NCI-H446 (cell line): ENCODE results near the gene ODF2.
"Not testable (repeated sequence)": the region's sequence is repeated elsewhere in the genome, so short reads cannot be mapped to it uniquely, and the experiment has no call there.

ENCODE experiments used
- DNase-seq, 2 experiments: peaks; one replicate each; lab custom pipeline; 2025; lab: John Stamatoyannopoulos, UW

ODF2 gene

DNA sequence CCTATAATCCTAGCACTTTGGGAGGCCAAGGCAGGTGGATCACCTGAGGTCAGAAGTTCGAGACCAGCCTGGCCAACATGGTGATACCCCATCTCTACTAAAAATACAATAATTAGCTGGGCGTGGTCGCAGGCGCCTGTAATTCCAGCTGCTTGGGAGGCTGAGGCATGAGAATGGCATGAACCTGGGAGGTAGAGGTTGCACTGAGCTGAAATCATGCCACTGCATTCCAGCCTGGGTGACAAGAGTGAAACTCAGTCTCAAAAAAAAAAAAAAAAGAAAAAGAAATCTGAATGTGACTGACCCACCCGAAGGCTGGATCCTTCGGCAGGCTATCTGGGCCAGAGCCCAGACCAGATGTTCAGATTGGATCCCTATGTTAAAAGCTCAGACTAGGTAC lies 32.5 kb upstream of the ODF2 start:
- DNase-seq, result not testable (repeated sequence)

DNA sequence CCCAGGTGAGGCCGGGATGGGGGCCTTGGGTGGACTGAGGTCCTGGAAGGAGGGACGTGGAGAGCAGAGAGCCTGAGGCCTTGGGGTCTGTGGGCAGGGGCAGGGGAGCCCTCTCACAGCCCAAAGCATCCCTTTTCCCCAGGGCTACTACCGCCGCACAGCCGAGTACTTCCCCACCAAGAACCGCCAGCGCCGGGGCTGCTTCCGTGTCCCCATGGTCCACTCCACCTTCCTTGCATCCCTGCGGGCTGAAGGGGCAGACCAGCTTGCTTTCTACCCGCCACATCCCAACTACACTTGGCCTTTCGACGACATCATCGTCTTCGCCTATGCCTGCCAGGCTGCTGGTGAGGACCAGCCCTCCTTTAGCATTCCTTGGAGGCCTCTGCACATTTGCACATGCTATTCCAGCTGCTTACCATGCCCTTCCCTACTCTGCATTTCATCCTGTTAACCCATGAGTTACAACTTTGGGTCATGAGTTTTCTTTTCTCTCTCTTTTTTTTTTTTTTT lies 31.5 kb upstream of the ODF2 start:
- no peak for DNase-seq

DNA sequence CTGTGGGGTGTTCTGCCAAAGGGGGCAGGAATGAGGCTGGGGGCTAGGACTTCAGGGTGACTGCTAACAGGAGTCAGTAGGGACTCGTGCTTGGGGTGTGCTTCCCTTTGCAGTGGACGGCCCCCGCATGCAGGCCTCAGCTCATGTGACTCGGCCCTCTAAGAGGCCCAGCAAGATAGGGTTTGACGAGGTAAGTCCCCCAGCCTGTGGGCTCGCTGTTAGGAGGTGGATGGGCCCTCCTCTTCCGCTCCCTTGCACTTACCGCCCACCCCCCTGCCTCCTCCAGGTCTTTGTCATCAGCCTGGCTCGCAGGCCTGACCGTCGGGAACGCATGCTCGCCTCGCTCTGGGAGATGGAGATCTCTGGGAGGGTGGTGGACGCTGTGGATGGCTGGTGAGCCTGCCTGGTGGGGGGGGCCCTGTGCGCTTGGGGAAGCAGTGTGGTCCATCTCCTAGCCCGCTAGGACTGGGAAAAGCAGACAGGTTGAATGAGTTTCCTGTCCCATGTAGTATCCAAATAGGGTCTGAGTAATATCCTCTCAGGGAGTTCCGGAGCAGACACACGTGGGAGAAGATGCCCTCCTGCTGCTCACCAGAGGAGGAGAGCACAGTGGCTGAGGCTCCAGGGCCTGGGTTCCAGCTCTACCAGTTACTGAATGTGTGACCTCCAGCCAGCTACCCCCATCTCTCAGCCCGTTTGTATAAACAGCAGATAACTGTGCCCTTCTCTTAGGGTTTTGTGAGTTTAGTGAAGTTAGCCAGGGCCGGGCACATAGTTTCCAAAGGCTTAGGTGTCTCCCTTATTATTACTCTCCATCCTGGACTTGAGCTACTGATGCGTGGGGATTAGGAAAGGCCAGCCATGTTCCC lies 26.9 kb upstream of the ODF2 start:
- DNase-seq, result no peak

DNA sequence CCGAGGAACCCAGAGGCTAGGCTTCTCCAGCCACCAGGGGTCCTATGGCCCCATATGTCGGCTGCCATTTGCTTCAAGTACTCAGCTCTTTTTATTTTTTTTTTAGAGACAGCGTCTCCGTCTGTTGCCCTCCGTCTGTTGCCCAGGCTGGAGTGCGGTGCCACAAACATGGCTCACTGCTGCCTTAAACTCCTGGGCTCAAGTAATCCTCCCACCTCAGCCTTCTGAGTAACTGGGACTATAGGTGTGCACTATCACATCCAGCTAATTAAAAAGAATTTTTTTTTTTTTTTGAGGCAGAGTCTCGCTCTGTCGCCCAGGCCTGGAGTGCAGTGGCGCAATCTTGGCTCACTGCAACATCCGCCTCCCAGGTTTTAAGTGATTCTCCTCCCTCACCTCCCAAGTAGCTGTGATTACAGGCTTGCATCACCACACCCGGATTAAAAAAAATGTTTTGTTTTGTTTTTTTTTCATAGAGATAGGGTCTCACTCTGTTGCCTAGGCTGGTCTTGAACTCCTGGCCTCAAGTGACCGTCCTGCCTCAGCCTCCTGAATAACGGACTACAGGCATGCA lies 26.2 kb upstream of the ODF2 start:
- DNase-seq, result peak in 1 of 2 experiments; percentile 23

DNA sequence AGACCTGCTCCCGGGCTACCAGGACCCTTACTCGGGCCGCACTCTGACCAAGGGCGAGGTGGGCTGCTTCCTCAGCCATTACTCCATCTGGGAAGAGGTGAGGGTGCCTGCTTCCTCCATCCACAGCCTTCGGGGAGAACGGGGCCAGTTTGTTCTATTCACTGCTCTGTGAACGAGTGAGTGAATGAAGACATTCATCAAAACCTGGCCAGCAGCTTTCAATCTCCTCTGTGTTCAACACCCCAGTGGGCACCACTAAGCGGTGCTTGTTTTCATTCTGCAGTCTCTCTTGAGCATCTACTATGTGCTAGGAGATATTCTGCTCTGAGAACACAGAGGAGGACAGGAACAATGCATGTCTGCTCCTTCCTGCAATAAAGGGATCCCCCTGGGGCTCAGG lies 24.6 kb upstream of the ODF2 start:
- DNase-seq, result no peak

DNA sequence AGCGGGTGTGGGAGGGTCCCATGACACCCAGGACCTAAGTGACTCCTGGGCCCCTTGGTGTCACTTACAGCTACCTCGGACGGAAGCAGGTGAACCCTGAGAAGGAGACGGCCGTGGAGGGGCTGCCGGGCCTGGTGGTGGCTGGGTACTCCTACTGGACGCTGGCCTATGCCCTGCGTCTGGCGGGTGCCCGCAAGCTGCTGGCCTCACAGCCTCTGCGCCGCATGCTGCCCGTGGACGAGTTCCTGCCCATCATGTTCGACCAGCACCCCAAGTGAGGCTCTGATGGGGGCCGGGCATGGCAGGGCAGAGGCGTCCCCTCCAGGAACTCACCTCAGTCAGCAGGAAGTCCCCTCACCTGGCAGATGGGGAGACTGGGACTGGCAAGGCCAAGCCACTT lies 21.5 kb upstream of the ODF2 start:
- DNase-seq, result no peak

DNA sequence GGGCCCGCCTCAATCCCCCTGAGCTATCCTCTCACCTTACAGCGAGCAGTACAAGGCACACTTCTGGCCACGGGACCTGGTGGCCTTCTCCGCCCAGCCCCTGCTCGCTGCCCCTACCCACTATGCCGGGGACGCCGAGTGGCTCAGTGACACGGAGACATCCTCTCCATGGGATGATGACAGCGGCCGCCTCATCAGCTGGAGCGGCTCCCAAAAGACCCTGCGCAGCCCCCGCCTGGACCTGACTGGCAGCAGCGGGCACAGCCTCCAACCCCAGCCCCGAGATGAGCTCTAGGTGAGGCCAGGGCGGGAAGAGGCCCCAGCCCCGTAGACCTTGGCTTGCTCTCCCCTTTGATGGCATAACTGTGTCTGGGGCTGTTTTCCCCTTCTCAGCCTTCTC lies 20.2 kb upstream of the ODF2 start:
- no peak for DNase-seq

DNA sequence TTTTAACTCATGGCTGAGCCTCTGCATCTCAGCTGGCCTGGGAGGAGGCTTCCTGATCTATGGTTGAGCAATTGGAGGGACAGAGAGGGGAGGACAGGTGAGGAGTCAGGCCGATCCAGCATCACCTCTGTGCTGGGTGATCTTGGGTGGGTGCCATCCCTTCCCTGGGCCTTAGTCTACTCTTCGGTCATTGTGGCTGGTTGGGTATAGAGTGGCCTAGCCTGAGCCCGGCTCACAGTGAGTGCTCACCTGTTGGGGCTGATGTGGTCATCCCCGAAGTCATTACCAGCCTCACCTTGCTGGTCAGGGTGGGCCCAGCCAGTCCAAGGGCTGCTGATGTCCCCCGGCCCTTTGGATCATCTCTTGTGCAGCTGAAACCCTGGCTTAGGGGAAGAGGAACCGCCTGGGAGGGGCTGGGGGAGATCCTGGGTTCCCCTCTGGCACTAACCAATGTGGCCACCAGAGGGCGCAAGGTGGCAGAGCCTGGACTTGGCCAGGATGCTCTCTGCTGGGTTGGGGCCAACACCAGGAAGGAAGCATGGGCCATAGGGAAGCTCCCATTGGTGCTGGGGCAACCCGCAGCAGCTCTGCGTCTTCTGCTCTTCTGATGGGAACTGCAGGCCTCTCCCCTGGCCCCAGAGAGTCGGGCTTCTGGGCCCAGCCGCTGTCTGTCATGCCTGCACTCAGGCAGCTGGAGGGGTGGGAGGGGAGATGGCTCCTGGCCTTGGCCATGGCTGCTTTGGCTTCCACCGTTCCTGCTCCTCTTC lies 17.3 kb upstream of the ODF2 start:
- peak; percentile 45 to 86 for DNase-seq

DNA sequence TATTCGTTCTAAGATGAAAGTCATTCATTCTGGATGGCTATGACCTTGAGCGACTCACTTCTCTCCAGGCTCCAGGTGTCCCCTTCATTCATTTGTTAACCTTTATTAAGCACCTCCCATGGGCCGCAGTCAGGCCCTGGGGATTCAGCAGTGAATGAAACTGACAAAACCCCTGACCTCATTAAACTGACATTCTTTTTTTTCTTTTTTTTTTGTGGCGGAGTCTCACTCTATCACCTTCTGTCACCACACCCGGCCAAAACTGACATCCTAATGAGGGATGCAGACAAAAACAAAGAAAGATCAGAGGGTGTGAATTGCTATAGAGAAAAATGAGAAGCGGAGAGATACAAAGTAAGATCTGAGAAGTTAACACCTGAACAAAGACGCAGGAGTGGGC lies 16.5 kb upstream of the ODF2 start:
- no peak for DNase-seq

DNA sequence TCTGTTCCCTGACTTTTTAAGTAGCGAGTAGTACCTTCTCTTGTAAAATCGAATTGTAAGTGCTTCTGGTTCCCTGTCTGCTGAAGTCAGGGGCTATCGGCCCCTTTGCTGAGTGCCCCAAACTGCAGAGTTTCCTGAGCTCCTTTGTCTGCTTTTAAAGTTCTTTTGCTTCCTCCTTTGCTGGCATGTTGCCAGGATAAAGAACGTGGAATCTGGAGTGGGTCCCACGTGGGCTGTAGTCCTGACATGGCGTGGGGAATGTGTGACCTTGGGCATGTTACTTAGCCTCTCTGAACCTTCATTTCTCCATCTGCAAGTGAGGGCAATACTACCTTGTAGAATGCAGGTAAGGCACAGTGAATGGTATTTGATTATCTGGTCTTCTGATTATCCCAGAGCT lies 13.7 kb upstream of the ODF2 start:
- no peak for DNase-seq

DNA sequence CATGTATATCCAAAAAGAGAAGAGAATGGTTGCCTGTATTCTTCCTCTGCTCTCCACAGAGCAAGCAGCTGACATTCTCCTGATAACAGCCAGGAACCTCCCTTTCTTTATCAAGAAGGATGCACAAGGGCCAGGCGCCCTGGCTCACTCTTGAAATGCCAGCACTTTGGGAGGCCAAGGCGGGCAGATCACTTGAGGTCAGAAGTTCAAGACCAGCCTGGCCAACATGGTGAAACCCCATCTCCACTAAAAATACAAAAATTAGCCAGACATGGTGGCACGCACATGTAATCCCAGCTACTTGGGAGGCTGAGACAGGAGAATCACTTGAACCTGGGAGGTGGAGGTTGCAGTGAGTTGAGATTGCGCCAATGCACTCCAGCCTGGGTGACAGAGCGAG lies 9.3 kb upstream of the ODF2 start:
- not testable (repeated sequence) for DNase-seq

DNA sequence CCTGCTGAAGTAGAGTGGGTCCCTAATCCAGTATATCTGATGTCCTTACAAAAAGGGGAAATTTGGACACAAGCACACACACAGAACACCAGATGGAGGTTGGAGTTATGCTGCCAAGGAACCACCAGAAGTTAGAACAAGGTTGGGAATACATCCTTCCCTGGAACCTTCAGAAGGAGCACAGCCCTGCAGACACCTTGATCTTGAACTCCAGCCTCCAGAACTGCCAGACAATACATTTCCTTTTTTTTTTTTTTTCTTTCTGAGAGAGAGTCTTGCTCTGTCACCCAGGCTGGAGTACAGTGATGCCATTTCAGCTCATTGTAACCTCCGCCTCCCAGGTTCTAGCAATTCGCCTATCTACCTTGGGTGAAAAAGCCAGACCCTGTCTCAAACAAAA lies 7.1 kb upstream of the ODF2 start:
- no peak for DNase-seq

DNA sequence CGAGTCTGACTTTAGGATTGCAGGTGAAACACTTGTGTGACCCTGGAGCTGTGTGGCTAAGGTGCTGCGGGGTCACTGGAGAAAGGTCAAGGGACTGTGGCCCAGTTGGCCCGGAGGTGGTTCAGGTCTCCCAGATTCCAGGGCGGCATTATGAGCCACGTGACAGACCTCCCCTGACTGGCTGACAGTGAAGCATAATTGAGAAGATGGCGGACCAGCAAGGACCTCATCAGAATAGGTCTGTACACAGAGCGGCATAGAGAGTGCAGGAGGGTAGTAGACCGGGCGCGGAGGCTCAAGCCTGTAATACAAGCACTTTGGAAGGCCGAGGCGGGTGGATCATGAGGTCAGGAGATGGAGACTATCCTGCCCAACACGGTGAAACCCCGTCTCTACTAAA lies 815 bp upstream of the ODF2 start:
- no peak for DNase-seq

DNA sequence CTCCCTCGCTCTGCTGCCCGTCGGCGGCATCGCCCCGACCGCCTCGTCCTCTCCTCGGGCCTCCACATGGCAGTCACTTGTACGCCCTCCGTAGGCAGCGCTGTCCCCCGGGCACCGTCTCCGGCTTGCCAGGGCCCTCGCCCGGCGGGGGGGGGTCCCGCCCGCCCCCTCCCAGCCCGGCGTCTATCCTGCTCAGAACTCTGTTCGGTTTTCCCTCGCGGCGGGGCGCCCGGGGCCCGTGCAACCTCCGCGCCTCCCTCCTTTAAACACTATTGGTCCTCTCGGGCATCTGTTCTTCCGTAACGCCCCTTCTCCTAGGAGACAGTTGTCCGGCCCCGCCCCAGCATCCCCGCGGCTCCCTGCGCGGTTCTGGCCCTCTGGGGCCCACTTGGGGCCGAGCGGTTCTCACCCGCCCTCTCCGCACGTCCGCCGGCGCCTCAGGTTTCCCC lies 831 bp downstream of the ODF2 start:
- peak; percentile 5 to 49 for DNase-seq

DNA sequence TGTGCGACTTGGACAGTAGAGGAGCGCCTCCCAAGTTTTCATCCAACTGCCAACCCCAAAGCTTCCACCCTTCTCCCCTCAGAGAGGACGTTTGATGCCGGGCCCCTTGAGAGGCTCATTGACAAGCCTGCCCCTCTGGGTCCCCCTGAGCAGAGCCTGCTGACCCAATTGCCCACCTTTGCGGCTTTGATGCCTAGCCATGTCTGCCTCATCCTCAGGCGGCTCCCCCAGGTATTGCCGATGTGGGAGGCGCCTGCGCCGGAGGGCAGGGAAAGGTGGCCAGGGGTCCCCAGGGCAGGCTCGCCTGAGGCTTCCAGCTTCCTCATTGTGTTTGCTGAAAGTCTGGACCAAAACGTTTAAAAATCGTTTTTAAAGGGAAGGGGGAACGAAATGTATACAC lies 1.4 kb downstream of the ODF2 start:
- no peak for DNase-seq

DNA sequence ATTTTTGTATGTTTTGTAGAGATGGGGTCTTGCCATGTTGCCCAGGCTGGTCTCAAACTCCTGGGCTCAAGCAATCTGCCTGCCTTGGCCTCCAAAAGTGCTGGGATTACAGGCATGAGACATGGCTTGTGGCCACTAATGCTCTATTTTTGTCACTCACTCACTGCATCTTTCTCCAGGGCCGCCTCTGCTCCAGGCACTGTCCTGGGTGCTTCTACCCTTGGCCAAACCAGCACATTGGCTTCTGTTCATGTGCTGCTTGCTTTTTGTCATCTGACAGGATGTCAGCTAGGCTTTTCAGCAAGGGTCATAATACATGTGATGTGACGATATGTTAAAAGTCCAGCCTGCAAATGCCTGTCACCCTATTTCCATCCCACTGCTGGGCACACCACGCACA lies 3.2 kb downstream of the ODF2 start:
- no peak for DNase-seq

DNA sequence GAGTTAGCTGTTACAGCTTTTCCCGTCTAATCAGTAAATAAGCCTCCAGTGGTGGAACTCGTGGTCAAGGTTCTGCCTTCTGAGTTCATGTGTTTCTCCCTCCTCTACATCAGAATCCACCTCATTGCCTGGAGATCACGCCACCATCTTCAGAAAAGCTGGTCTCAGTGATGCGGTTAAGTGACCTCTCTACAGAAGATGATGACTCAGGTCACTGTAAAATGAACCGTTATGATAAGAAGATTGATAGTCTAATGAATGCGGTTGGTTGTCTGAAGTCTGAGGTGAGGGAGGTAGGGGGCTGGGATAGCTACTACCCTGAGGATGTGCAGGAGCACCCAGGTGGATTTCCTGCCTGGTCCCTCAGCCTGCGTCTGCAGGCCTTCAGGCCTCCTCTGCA lies 13.3 kb downstream of the ODF2 start:
- no peak for DNase-seq

DNA sequence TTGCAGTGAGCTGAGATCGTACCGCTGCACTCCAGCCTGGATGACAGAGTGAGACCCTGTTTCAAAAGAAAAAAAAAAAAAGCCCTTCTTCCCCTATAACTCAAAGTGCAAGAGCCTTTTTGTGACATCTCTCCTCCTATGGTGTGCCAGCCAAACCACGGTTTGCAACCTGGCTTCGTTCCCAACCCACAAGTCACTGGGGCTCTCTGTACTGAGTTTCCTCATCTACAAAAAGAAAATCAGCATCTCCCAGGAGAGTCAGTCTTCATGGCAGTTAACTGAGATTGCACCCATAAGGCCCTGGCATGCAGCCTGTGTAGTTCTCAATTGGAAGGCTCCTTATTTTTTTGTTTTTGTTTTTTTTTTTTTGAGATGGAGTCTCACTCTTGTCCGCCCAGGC lies 14.8 kb downstream of the ODF2 start:
- no peak for DNase-seq

DNA sequence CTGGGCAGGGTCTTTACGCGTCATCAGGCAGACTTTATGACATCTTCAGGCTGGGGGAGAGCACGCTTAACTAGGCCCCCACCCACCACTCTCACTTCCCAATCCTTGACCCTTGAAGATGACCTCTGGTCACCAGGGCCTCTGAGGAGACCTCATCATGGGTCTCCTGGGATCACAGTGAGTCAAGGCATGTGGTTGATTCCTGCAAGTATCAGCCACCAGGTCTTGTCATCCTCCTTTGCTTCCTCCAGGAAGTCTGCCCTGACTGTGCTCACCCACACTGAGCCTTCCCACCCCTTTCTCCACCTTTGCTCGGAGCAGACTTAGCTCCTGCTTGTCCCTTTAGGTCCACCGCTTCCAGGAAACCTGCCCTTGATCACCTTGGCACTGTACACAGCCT lies 17.3 kb downstream of the ODF2 start:
- DNase-seq, result no peak

DNA sequence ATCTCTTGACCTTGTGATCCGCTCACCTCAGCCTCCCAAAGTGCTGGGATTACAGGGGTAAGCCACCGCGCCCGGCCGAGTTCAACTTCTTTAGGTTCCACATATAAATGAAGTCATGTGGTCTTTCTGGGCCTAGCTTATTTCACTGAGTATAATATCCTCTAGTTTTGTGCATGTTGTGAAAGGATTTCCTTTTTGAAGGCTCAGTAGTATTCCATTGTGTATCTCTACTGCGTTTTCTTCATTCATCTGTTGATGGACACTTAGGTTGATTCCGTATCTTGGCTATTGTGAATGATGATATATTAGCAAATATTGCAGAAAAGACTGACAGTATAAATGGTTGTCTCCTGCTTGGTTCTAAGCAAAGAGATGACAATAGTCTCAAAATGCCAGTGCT lies 20.1 kb downstream of the ODF2 start:
- no peak for DNase-seq

DNA sequence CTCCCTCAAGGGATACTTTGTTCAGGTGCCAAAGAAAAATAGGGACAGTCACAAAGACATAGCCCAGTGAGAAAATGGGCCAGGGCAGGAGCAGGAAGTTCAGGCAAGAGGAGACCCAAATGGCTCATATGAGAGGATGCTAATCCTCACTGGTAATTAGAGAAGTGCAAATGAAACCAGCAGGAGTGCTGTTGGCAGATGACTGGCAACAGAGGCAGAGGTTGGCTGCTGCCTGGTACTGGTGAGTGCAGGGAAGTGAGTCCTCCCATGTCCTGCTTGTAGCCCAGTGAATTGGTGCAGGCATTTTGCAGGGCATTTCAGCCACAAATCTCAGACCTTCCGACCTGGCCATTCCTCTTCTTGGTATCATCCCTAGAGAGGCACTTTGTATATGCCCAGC lies 23.5 kb downstream of the ODF2 start:
- DNase-seq, result no peak

DNA sequence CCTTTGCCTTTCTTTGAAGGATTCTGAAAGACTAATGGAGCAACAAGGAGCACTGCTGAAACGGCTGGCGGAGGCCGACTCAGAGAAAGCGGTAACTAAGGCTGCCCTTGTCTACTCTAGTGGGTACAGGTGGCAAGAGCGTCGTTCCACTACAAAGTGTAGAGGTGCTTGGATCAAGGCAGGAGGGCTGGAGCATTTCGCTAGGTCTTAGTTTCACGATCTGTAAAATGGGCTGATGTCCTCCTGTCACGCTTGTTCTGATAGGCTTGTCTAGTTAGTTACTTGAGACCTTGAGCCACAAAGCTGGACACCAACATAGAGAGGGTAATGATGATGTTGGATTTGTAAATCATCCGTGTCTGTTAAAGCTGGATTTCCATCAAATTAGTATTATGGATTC lies 25.8 kb downstream of the ODF2 start:
- no peak for DNase-seq

DNA sequence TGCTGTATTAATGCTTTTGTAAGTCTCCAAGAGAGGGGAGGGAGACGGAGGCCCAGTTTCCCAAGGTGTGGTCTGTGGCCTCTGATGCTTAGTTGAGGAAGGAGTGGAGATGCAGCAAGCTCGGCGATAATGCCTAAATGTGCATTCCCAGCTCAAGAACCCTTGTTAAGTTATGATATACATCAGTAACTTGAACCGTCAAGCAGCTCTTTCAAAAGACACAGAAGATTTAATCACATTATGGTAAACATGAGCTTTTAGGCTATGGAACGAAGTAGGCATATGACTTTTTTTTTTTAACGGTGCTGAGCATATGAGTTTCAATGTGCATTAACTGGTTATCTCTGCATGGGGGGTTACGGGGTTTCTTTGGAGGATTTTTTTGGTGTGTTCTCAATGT lies 26.4 kb downstream of the ODF2 start:
- DNase-seq, result no peak
